Endometrial microvascular endothelial cells (primary cell): ENCODE results near the gene SFTA2. TPM values are rescaled to one million over a fixed set of nuclear protein-coding genes. Genes with fewer than 3 reads are reported as not detected.
"Not testable (repeated sequence)": the region's sequence is repeated elsewhere in the genome, so short reads cannot be mapped to it uniquely, and the experiment has no call there.

ENCODE experiments used
- in situ Hi-C: cut with HindIII; loops from 2 replicates; pipeline ENCODE4 v1.10.0; 2017; ENCODE audit warnings: low sequenced_read_pairs, low pct_unique_long_range_greater_than_20kb; ENCODE audit errors: inconsistent ontology term
- total RNA-seq: library from RNA; depleted of rRNA; stranded (reverse); fragments of >200 nt; gene quantifications from one replicate; pipeline ENCODE4 v1.2.3, GENCODE V29; 2015; ENCODE audit errors: inconsistent ontology term

SFTA2 gene
- total RNA-seq, 1 donor from 2014 or later = not detected

GRCh38 chr6:30915591-30915946 lies 16.4 kb downstream of the SFTA2 start:
- in situ Hi-C loops = no loop called here

- in situ Hi-C loops = no loop called here
Measured at GRCh38 chr6:30914854-30915590, 16.9 kb downstream of the SFTA2 start.

GRCh38 chr6:30914076-30914853 lies 17.7 kb downstream of the SFTA2 start, which contains the start of gene VARS2:
VARS2 (plus strand) TSS chr6:30914238; CDS start chr6:30914837, 599 bp downstream.
- in situ Hi-C loops = no loop called here

GRCh38 chr6:30913721-30914075 lies 18.3 kb downstream of the SFTA2 start:
- in situ Hi-C loops = no loop called here

- in situ Hi-C loops = no loop called here
Measured at GRCh38 chr6:30912746-30913520, 19.0 kb downstream of the SFTA2 start.

- in situ Hi-C loops = not testable (repeated sequence)
Measured at GRCh38 chr6:30910473-30910872, 21.5 kb downstream of the SFTA2 start.

- in situ Hi-C loops = no loop called here
Measured at GRCh38 chr6:30908700-30909099, 23.3 kb downstream of the SFTA2 start.

GRCh38 chr6:30907758-30908591 lies 24.0 kb downstream of the SFTA2 start, which contains the start of gene GTF2H4:
GTF2H4 (plus strand) TSS chr6:30908207.
- in situ Hi-C loops = no loop called here

GRCh38 chr6:30907290-30907757 lies 24.6 kb downstream of the SFTA2 start:
- in situ Hi-C loops = not testable (repeated sequence)

GRCh38 chr6:30903236-30903635 lies 28.7 kb downstream of the SFTA2 start:
- in situ Hi-C loops = no loop called here

- in situ Hi-C loops = no loop called here
Measured at GRCh38 chr6:30902709-30903108, 29.3 kb downstream of the SFTA2 start.

- in situ Hi-C loops = not testable (repeated sequence)
Measured at GRCh38 chr6:30902196-30902595, 29.8 kb downstream of the SFTA2 start.

- in situ Hi-C loops = no loop called here
Measured at GRCh38 chr6:30901436-30901835, 30.5 kb downstream of the SFTA2 start.

GRCh38 chr6:30900863-30901417 lies 31.0 kb downstream of the SFTA2 start:
- in situ Hi-C loops = no loop called here

GRCh38 chr6:30898750-30899360 lies 33.1 kb downstream of the SFTA2 start:
- in situ Hi-C loops = no loop called here

GRCh38 chr6:30897882-30898281 lies 34.1 kb downstream of the SFTA2 start:
- in situ Hi-C loops = no loop called here

GRCh38 chr6:30896541-30896940 lies 35.4 kb downstream of the SFTA2 start:
- in situ Hi-C loops = no loop called here

GRCh38 chr6:30895343-30895742 lies 36.6 kb downstream of the SFTA2 start:
- in situ Hi-C loops = no loop called here
